ENCODE data around the gene PCDHB6. TPM values are rescaled to one million over a fixed set of nuclear protein-coding genes. Genes with fewer than 3 reads are reported as not detected.
"Not testable (repeated sequence)": the region's sequence is repeated elsewhere in the genome, so short reads cannot be mapped to it uniquely, and the experiment has no call there.

The PCDHB6 gene
- total RNA-seq, 1 donor from 2014 or later, result 2.7 TPM

- DNase-seq (ENCODE audit: low spot score, unreplicated experiment), result no peak
- H3K27me3 Mint-ChIP-seq, result no peaks in the 10 kb centered on the region
- H3K27ac Mint-ChIP-seq, result peak within 1 kb of the TSS; percentile 80
- TF ChIP-seq CTCF (IDR thresholded peaks at IDR 0.05; ENCODE audit: unreplicated experiment), result peak; percentile 49
- no peaks in the 10 kb centered on the region for H3K4me1 Mint-ChIP-seq (ENCODE audit: low read depth)
- H3K36me3 Mint-ChIP-seq (ENCODE audit: insufficient read depth), result peaks cover 43% of the 10 kb centered on the region
- peak within 1 kb of the TSS; percentile 63 for H3K4me3 Mint-ChIP-seq (ENCODE audit: low read depth)
- H3K9me3 Mint-ChIP-seq (ENCODE audit: low read depth), result peaks cover 44% of the 10 kb centered on the region
These were observed 42.4 kb downstream of the PCDHB6 start, which contains the start of gene PCDHB10 for GRCh38 chr5:141192110-141192725. Gene PCDHB10, plus strand, starts transcription at chr5:141192353. Its CDS starts 200 bp downstream, at chr5:141192553.

- H3K27ac Mint-ChIP-seq; H3K4me1 Mint-ChIP-seq (ENCODE audit: low read depth); DNase-seq (ENCODE audit: low spot score, unreplicated experiment); H3K27me3 Mint-ChIP-seq; H3K4me3 Mint-ChIP-seq (ENCODE audit: low read depth): not testable (repeated sequence)
- peaks cover 38% of the 10 kb centered on the region for H3K36me3 Mint-ChIP-seq (ENCODE audit: insufficient read depth)
- peaks cover 42% of the 10 kb centered on the region for H3K9me3 Mint-ChIP-seq (ENCODE audit: low read depth)
These were observed 44.5 kb downstream of the PCDHB6 start for GRCh38 chr5:141194332-141194731.

- no peak overlapping the region for H3K4me3 Mint-ChIP-seq (ENCODE audit: low read depth)
- H3K36me3 Mint-ChIP-seq (ENCODE audit: insufficient read depth), result peaks cover 42% of the 10 kb centered on the region
- H3K27ac Mint-ChIP-seq, result no peak overlapping the region
- no peaks in the 10 kb centered on the region for H3K27me3 Mint-ChIP-seq
- no peaks in the 10 kb centered on the region for H3K4me1 Mint-ChIP-seq (ENCODE audit: low read depth)
- no peak for DNase-seq (ENCODE audit: low spot score, unreplicated experiment)
- no peak for TF ChIP-seq CTCF (IDR thresholded peaks at IDR 0.05; ENCODE audit: unreplicated experiment)
- H3K9me3 Mint-ChIP-seq (ENCODE audit: low read depth), result peaks cover 46% of the 10 kb centered on the region
These were observed 46.5 kb downstream of the PCDHB6 start for GRCh38 chr5:141196363-141196762.

GRCh38 chr5:141199359-141200235 is 49.7 kb downstream of the PCDHB6 start, which contains the start of gene PCDHB11:
Gene PCDHB11, plus strand, starts transcription at chr5:141199627. Its CDS starts 148 bp downstream, at chr5:141199775.
- peak within 1 kb of the TSS; percentile 83 for H3K27ac Mint-ChIP-seq
- H3K4me3 Mint-ChIP-seq (ENCODE audit: low read depth), result peak within 1 kb of the TSS; percentile 63
- H3K36me3 Mint-ChIP-seq (ENCODE audit: insufficient read depth), result peaks cover 27% of the 10 kb centered on the region
- peak; percentile 32 for TF ChIP-seq CTCF (IDR thresholded peaks at IDR 0.05; ENCODE audit: unreplicated experiment)
- peaks cover 34% of the 10 kb centered on the region for H3K9me3 Mint-ChIP-seq (ENCODE audit: low read depth)
- no peaks in the 10 kb centered on the region for H3K27me3 Mint-ChIP-seq
- no peak for DNase-seq (ENCODE audit: low spot score, unreplicated experiment)
- H3K4me1 Mint-ChIP-seq (ENCODE audit: low read depth), result no peaks in the 10 kb centered on the region

- DNase-seq (ENCODE audit: low spot score, unreplicated experiment); H3K4me3 Mint-ChIP-seq (ENCODE audit: low read depth); H3K27ac Mint-ChIP-seq; H3K4me1 Mint-ChIP-seq (ENCODE audit: low read depth); H3K27me3 Mint-ChIP-seq: not testable (repeated sequence)
- Mint-ChIP-seq H3K36me3 (ENCODE audit: insufficient read depth) (peaks cover 26% of the 10 kb centered on the region), H3K9me3 (ENCODE audit: low read depth) (peaks cover 30% of the 10 kb centered on the region)
These were observed 51.3 kb downstream of the PCDHB6 start for GRCh38 chr5:141201126-141201525.

- not testable (repeated sequence) for DNase-seq (ENCODE audit: low spot score, unreplicated experiment); H3K4me1 Mint-ChIP-seq (ENCODE audit: low read depth); H3K27me3 Mint-ChIP-seq; H3K27ac Mint-ChIP-seq
- peak overlapping the region; percentile 19 for H3K4me3 Mint-ChIP-seq (ENCODE audit: low read depth)
- H3K36me3 Mint-ChIP-seq (ENCODE audit: insufficient read depth), result peaks cover 24% of the 10 kb centered on the region
- peaks cover 24% of the 10 kb centered on the region for H3K9me3 Mint-ChIP-seq (ENCODE audit: low read depth)
These were observed 51.8 kb downstream of the PCDHB6 start for GRCh38 chr5:141201646-141202045.

Other genes starting within 250 kb of the PCDHB6 start
- gene PCDHAC1, start 223.8 kb upstream of the PCDHB6 start, total RNA-seq, result 7.7 and 8.9 TPM in 2 replicates
- gene PCDHAC2, start 183.6 kb upstream of the PCDHB6 start, total RNA-seq, result 1.8 and 1.9 TPM in 2 replicates
- gene PCDHB1, start 98.7 kb upstream of the PCDHB6 start, total RNA-seq, result 0.29 and 0.31 TPM in 2 replicates
- 75.5 and 80.4 TPM in 2 replicates for gene PCDHB2, start 55.4 kb upstream of the PCDHB6 start, total RNA-seq
- 9.1 and 9.4 TPM in 2 replicates for gene PCDHB3, start 49.6 kb upstream of the PCDHB6 start, total RNA-seq
- 4.4 and 4.6 TPM in 2 replicates for gene PCDHB4, start 28.2 kb upstream of the PCDHB6 start, total RNA-seq
- gene PCDHB5, start 14.9 kb upstream of the PCDHB6 start, total RNA-seq, result 29.4 and 32.4 TPM in 2 replicates
- 0.93 and 1.1 TPM in 2 replicates for gene PCDHB7, start 22.6 kb downstream of the PCDHB6 start, total RNA-seq
- 2.0 and 2.8 TPM in 2 replicates for gene PCDHB8, start 27.7 kb downstream of the PCDHB6 start, total RNA-seq
- gene PCDHB16, start 32.3 kb downstream of the PCDHB6 start, total RNA-seq, result 11.9 and 14.3 TPM in 2 replicates
- gene PCDHB9, start 37.1 kb downstream of the PCDHB6 start, total RNA-seq, result 7.5 and 8.0 TPM in 2 replicates
- gene PCDHB10, start 42.3 kb downstream of the PCDHB6 start, total RNA-seq, result 5.5 and 7.2 TPM in 2 replicates
- gene PCDHB11, start 49.6 kb downstream of the PCDHB6 start, total RNA-seq, result 4.7 and 5.9 TPM in 2 replicates
- 5.4 and 7.2 TPM in 2 replicates for gene PCDHB12, start 58.7 kb downstream of the PCDHB6 start, total RNA-seq
- 6.8 and 7.4 TPM in 2 replicates for gene PCDHB13, start 63.9 kb downstream of the PCDHB6 start, total RNA-seq
- gene PCDHB14, start 73.3 kb downstream of the PCDHB6 start, total RNA-seq, result 7.9 and 8.0 TPM in 2 replicates
- 8.3 and 9.5 TPM in 2 replicates for gene PCDHB15, start 95.3 kb downstream of the PCDHB6 start, total RNA-seq
- 1.1 and 1.2 TPM in 2 replicates for gene SLC25A2, start 154.0 kb downstream of the PCDHB6 start, total RNA-seq
- 90.9 and 95.6 TPM in 2 replicates for gene TAF7, start 170.7 kb downstream of the PCDHB6 start, total RNA-seq
- gene PCDHGA1, start 180.5 kb downstream of the PCDHB6 start, total RNA-seq, result 1.1 and 1.3 TPM in 2 replicates
- 0.72 and 1.1 TPM in 2 replicates for gene PCDHGA2, start 188.7 kb downstream of the PCDHB6 start, total RNA-seq
- 0.80 and 0.81 TPM in 2 replicates for gene PCDHGA3, start 193.8 kb downstream of the PCDHB6 start, total RNA-seq
- gene PCDHGB1, start 200.0 kb downstream of the PCDHB6 start, total RNA-seq, result 2.3 TPM in 2 replicates
- 0.96 and 1.2 TPM in 2 replicates for gene PCDHGA4, start 205.0 kb downstream of the PCDHB6 start, total RNA-seq
- 0.80 and 0.89 TPM in 2 replicates for gene PCDHGB2, start 209.9 kb downstream of the PCDHB6 start, total RNA-seq
- gene PCDHGA5, start 214.1 kb downstream of the PCDHB6 start, total RNA-seq, result 0.69 and 0.71 TPM in 2 replicates
- gene PCDHGB3, start 220.2 kb downstream of the PCDHB6 start, total RNA-seq, result 0.60 and 0.73 TPM in 2 replicates
- 0.60 and 0.80 TPM in 2 replicates for gene PCDHGA6, start 223.8 kb downstream of the PCDHB6 start, total RNA-seq
- 0.41 and 0.49 TPM in 2 replicates for gene PCDHGA7, start 232.7 kb downstream of the PCDHB6 start, total RNA-seq
- 16.1 and 17.0 TPM in 2 replicates for gene PCDHGB4, start 237.6 kb downstream of the PCDHB6 start, total RNA-seq
- gene PCDHGA8, start 242.6 kb downstream of the PCDHB6 start, total RNA-seq, result 1.5 and 1.9 TPM in 2 replicates
- 4.0 and 4.2 TPM in 2 replicates for gene PCDHGB5, start 247.9 kb downstream of the PCDHB6 start, total RNA-seq

Data from progenitor cell of endocrine pancreas (in vitro differentiated cells).